NCI-H1048 (cell line): Measurements from ENCODE around the gene SCNN1G.

Experiments
- DNase-seq: peaks from one replicate; lab custom pipeline; 2025; lab: John Stamatoyannopoulos, UW

The SCNN1G gene

DNA sequence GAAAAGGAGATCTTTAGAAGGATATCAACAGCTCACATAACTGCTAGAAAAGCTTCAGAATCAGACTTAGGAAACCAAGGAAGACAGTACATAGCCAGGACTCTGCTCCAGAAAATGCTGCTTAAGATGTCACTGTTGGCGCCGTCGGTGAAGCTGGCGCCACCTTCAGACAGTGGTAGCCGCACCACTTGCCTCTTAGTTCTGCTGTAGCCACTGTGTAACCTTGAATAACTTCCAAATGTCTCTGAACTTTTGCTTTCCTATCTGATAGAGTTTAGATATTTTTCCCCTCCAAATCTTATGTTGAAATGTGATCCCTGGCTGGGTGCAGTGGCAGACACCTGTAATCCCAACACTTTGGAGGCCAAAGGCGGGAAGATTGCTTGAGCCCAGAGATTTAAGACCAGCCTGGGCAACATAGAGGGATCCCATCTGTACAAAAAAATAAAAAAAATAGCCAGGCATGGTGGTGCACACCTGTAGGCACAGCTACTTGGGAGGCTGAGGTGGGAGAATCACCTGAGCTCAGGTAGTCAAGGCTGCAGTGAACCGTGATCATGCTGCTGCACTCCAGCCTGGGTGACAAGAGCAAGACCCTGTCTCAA lies 27.0 kb upstream of the SCNN1G start:
- DNase-seq: no peak

DNA sequence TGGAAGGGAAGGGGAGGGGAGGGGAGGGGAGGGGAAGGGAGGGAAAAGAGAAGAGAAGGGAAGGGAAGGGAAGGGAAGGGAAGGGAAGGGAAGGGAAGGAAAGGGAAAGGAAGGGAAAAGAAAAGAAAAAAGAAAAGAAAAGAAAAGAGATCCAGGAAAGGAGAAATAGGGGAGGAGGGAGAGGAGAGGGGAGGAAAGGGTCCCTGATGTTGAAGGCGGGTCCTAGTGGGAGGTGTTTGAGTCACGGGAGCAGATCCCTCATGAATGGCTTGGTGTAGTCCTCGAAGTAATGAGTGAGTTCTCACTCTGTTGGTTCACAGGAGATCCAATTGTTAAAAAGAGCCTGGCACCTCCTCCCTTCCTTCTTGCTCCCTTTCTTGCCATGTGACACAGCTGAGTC lies 26.4 kb upstream of the SCNN1G start:
- no peak for DNase-seq

DNA sequence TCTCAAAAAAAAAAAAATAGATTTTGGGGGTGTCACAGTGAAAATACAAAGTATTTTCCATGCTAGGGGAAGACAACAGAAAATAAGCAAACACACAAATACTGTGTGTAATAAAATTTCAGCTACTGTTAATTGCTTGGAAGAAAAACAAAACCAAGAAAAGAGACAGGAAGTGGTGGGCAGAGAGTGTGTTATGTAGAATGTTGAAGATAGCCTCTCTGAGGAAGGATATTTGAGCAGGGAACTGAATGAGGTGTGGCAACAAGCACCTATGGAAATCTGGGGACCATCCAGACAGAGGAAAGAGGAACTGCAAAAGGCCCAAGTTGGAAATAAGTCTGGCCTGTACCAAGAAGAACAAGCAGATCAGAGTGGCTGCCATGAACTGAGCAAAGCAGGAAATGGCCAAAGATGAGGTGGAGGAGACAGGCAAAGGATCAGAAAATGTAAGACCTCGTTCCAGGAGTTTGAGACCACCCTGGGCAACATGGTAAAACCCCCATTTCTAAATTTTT lies 25.5 kb upstream of the SCNN1G start:
- DNase-seq: no peak

DNA sequence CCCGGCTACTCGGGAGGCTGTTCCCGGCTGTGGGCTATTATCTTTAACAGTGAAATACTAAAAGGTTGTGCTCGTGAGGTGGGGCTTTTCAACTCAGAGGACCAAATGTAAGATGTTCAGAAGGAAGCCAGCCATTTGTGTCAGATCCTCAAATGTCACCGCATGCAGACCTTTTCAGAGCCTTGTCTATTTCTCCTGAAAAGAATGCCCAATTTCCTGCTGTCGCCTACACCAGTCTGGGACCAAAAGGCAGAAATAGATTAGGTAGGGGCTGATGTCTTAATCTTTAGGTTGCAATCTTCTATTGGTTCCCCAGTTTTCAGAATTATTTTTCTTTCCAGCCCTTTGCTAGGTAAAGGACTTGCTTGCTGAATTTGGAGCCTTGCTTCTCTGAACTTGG lies 24.4 kb upstream of the SCNN1G start:
- no peak for DNase-seq

DNA sequence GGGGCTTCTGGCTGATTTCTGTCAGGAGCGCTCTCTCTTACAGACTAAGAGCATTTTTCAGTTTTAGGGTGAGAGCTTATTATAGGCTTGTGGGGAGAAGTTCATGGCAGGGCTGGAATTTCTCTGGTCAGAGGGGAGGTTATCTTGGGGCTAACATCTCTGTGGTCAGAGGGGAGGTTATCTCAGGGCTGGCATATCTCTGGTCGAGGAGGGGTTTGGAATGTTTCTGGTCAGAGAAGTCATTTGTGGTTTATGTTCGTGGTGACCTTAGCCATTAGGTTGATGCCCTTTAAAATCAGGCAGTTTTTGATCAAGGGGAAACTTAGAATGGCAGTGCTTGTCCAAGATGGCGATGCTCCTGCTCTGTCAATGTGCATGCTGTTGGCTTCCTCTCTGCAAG lies 22.5 kb upstream of the SCNN1G start:
- DNase-seq: no peak

DNA sequence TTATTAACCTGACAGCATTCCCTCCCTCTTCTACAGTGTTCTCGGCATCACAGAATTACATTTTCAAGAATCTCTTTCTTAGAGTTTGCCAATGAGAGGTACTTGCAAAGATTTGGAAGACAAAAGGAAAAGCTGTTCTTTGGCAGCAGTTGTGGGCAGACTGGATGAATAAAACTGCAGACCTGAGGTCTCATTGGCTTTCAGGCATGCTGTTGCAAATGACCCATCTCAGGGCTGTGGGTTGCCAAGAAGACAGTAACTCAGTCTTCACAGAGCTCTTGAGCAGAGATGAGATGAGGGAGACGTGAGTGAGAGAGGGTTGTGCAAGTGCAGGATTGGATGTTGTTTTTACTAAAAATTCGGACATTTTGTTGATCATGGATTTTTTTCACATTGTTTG lies 22.0 kb upstream of the SCNN1G start:
- no peak for DNase-seq

DNA sequence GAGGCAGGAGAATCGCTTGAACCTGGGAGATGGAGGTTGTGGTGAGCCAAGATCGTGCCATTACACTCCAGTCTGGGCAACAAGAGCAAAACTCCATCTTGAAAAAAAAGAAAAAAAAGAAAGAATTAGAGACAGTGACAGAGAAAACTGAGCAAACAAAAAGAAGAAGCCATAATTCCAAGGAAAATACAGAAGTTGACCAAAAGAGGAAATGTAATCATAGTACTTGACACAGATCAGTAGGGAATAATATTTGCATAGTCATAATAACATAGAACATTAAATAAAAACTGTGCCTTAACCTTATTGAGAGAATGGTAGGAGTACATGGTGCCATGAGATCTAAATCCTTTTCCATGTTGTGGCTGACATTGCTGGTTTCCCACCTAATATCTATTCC lies 18.6 kb upstream of the SCNN1G start:
- DNase-seq: no peak

DNA sequence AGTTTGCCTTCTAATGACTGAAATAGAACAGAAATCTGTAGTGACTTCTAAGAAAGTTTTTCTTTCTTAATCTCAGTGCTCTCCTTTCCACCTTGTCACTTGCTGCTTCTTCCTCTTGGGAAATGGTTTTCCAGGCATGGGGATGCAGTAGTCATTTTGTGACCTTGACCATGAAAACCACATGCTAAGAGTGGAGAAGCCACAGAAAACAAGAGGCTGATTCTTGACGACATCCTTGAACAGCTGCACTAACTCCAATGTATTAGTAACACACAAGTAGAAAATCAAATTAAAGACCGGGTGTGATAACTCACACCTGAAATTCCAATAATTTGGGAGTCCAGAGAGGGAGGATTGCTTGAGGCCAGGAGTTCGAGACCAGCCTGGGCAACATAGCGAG lies 17.8 kb upstream of the SCNN1G start:
- no peak for DNase-seq

DNA sequence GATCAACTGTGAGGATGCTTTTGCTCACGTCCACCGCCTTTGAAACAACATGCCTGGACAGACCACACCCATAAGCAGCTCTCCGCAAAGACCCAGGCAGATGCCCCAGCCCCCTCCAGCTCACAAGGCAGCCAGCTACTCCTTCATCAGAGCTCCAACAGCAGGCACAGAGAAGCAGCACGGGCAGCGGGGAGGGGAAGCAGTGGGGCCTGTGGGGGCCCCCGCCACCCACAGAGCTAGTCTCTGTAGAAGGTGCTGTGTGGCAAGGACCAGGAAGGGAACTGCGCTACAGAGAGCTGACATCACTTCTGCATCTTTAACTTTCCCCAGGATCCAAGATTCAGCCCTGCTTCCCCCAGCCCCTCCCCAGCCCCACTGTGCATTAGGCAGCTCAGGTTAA lies 10.0 kb upstream of the SCNN1G start:
- no peak for DNase-seq

DNA sequence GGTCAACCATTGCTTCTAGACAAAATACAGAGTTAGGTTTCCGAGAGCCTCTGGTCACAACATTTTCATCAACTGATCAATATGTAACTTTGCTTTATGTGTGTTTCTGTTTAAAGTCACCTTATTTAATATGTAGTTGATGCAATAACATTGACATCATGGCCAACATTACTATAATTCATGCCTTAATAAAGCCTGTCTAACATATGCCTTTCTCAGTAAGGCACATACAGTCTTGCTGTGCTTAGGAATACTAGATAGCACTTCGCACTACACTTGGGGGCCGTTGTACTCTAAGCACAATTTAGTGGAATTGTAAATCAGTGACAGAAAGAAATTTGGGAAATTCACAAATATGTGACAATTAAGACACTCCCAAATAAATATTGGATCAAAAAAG lies 9.6 kb upstream of the SCNN1G start:
- no peak for DNase-seq

DNA sequence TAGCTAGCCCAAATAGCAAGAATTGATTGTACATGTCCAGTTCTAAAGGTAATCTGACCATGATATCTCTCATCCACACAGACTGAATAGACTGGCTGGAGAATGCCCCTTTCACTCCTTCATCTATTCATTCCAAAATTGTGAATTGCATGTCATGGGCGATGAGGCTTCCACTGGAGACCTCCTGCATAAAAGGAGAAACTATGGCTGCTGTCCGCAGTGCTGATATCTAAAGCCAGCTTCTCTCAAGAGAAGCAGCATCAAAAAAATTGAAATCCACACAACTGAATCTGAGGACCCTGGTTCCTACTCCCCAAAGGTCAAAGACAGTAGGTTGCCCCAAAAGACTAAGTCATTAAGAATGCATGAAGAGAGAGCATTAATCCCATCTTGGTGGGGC lies 7.9 kb upstream of the SCNN1G start:
- no peak for DNase-seq

DNA sequence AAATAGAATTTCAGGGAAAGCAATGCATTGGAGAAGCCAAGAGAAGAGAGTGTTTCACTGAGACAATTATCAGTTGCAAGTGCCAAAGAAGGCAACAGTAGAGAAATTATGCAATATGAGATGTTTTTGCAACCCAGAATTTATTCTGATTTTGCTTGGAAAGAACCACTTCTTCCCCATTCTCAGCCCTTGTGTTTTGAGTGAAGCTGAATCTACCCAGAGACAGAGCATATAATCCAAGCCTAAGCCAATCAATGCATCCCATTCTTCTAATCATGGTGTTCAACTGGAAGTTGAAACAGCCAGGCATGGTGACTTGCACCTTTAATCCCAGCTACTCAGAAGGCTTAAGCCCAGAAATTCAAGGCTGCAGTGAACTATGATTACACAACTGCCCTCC lies 6.9 kb upstream of the SCNN1G start:
- DNase-seq: no peak

DNA sequence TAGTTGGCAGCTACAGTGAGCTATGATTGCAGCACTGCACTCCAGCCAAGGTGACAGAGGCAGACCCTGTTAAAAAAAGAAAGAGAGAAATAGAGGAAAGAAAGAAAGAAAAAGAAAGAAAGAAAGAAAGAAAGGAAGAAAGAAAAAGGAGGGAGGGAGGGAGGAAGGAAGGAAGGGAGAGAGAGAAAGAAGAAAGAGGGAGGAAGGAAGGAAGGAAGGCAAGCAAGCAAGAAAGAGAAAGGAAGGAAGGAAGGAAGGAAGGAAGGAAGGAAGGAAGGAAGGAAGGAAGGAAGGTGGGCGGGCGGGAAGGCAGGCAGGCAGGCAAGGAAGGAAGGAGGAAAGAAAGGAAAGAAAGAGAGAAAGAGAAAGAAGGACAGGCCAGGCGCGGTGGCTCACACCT lies 1.0 kb upstream of the SCNN1G start:
- no peak for DNase-seq

DNA sequence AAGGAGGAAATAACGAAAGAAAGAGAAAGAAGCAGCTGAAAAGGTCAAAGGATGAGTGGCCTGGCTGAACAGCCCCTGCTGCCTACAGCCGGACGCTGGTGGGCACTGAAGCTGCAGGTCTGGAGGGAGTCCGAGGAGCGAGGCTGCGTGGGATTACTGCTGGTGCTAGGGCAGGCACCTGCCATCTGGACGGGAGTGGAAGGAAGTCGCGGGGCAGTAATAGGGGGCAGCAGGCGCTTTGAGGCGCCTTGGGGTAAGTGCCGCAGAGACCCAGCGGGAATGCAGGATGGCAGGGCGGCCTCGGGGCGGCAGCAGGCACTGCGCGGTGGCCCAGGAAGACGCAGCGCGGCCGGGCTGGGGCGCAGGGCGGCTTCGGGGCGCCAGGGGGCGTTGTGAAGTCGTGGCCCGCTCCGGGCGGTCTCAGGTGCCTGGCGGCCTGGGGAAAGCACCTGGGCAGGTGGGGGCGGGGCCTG lies 303 bp upstream of the SCNN1G start:
- peak; percentile 58 for DNase-seq

DNA sequence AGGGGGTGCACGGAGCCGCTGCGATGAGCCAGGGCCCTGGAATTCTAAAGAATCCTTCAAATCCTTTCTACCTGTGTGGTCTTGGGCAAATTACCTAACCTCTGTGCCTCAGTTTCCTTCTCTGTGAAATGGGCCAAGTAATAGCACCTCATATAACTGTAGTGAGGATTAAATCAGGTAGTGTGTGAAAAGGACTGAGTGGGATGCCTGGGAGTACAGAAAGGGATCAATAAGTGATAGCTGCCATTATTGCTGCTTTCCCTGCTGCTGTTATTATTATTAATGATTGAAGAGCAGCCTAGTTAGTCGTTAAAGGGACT lies 958 bp downstream of the SCNN1G start:
- DNase-seq: no peak

DNA sequence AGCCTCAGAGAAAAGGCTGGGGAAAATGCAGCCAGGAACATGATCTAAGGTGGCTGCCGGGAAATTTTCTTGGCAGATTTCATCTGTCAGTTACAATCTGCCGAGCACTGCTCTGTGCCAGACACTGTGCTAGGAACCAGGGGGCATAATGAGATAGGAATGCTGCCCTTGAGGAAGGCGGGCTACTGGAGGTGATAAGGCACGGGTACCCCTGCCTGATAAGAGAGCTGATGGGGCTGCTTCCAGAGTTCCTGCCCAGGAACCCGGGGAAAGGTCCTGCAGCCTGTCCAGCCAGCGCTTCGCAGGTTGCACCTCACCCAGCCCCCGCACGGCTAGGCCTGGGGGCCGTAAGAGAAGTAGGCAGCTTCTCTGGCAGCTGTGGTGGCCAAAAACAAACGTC lies 3.1 kb downstream of the SCNN1G start:
- DNase-seq: no peak

DNA sequence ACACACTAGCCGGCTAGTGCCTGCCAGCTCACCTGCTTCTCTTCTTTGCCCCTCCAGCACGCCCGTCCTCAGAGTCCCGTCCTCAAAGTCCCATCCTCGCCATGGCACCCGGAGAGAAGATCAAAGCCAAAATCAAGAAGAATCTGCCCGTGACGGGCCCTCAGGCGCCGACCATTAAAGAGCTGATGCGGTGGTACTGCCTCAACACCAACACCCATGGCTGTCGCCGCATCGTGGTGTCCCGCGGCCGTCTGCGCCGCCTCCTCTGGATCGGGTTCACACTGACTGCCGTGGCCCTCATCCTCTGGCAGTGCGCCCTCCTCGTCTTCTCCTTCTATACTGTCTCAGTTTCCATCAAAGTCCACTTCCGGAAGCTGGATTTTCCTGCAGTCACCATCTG lies 3.6 kb downstream of the SCNN1G start:
- DNase-seq: no peak

DNA sequence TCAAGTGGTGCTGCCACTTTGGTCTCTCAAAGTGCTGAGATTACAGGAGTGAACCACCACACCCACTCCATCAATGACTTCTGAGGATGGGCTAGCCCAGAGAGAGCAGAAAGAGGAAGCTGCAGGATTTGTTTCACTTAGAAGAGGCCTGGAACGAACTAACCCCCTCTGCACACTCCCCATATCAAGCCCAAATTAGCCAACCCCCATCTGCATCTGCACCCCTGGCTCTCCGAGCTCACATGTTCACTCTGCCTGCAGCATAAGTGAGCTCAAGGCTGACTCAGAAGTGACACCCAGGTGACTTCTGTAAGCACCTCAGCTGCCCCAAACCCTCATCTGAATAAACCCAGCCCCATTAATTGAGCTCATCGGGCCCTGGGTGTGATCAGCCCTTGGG lies 4.8 kb downstream of the SCNN1G start:
- no peak for DNase-seq

DNA sequence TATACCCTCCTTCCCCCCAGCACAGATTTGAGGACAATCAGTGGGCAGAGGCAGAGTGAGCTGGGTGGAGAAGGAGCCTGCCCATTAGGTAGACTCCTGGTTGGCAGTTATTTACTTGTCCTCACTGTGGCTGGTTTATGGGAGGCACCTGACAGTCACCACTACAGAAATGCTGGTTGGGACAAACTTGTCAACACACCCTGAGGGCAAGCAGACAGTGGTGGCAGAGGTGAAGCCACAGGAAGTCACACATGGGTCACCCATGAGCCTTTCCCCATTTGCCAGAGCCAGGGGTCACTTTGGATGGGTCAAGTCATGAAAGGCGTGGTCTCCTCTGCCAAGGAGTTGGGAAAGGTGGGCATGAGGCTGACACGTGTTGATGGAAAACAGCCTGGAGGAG lies 6.4 kb downstream of the SCNN1G start:
- no peak for DNase-seq

DNA sequence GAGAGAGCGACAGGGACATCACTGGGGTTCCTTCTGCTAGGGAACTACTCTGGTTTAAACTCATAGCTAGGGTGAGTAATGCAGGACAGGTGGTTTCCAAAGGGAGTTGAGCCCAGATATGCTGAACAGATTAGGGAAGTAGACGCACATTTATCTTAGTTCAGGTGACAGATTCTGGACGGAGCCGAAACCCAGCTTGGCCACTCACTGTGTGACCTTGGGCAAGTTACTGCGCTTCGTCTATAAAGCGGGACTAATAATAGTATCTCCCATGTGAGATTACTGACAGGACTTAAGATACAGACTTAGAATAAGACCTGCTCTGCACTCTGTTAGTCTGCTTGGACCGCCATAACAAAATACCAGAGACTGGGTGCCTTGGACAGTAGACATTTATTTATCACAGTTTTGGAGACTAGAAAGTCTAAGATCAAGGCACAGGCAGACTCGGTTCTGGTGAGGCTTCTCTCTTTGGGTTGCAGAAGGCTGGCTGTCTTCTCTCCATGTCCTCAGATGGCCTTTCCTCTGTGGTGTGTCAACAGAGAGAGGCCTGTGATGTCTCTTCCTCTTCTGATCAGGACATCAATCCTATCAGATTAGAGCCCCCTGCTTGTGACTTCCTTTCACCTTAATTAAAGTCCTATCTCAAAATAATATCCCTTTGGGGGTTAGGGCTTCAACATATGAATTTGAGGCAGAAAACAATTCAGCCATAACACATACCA lies 12.1 kb downstream of the SCNN1G start:
- no peak for DNase-seq

DNA sequence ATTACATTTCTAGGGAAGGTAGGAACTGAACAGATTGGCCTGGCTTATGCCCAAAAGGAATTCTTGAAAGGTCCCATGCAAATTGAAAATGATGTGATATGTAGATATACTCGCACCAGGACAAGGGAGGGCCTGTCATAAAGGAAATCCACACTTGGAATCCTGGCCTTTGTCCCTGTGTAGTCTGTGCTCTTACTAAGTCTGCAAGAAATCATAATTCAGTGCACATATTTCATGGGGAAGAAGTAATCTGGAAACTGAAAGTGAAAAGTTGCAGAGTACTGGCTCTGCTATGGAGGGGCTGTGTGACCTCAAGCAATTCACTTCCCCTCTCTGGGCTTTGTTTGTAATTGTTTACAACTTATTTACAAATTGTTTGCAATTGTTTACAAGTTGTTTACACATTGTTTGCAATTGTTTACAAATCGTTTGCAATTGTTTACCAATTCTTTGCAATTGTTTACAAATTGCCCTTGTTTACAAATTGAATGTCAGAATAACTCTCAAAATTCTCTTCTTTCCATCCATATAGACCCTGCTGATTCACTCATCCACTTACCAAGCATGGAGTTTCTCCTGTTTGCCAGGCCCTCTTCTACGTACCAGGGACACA lies 12.9 kb downstream of the SCNN1G start:
- no peak for DNase-seq

DNA sequence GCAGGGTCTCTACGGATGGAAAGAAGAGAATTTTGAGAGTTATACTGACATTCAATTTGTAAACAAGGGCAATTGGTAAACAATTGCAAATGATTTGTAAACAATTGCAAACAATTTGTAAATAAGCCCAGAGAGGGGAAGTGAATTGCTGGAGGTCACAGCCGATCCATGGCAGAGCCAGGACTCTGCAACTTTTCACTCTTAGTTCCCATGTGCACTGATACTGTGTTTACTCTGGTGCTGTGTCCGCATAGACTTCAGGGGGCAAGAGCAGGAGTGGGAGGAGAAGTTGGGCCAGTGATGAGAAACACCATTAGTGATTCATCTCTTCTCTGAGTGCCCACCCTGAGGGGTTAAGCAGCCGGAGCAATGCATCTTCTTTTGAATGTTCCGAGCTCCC lies 14.0 kb downstream of the SCNN1G start:
- DNase-seq: no peak

DNA sequence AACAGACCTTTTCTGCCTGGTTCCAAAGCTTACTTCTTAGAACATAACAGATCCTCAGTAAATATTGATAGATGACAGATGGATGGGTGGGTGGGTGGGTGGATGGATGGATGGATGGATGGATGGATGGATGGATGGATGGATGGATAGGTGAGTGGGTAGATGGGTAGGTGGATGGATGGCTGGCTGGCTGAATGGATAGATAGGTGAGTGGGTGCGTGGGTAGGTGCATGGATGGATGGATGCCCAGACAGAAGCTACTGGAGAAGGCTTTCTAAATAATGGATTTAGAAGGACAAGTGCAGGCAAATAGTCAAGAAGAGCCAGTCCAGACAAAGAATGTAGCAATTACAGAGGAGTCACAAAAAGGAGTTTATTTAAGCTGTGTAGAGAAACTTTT lies 19.6 kb downstream of the SCNN1G start:
- DNase-seq: no peak

DNA sequence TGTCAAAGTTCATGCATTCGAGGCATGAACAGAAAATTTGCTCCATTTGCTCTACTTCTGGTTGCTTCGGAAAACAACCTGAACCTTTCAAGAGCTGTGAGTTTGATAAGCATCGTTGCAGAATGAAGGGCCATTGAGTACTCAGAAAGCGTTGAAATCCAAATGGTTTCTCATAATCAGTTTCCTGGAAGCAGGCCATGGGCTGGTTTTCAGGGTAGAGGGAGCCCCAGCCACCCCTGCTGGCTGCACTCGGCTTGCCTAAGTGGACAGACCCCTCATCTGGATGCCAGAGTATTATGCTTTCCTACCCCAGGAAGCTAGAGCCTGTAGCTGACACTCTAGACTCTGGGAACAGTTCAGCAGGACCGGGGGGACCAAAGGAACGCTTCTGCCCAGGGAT lies 24.4 kb downstream of the SCNN1G start:
- no peak for DNase-seq
